Spleen (tissue), 11 donors: ENCODE data around the gene ACOT11. TPM values are rescaled to one million over a fixed set of nuclear protein-coding genes. Genes with fewer than 3 reads are reported as not detected.

Source experiments
- DNase-seq: peaks from one replicate; pipeline ENCODE4 v3.0.0-alpha.2; 2020
- H3K27ac ChIP-seq, 8 donors: fragments of 200-600 bp; sonication (generic) in 7 of 8; 1 replicate in 4 of 8; 2 replicates in 4 of 8; pipeline versions ENCODE4 v1.5.0 to v1.8.0; 2016 to 2021; ENCODE audit warnings: inconsistent platforms in 4 of 8, mild to moderate bottlenecking in 4 of 8, moderate library complexity in 1 of 8
- H3K27me3 ChIP-seq, 7 donors: fragments of 200-600 bp; sonication (generic) in 6 of 7; replicated peaks in 1 of 7; 1 replicate in 4 of 7; 2 replicates in 3 of 7; pipeline versions ENCODE4 v1.5.0 to v1.8.0; 2016 to 2021; ENCODE audit warnings: inconsistent platforms in 3 of 7, mild to moderate bottlenecking in 1 of 7
- H3K36me3 ChIP-seq, 6 donors: fragments of 200-600 bp; sonication (generic) in 5 of 6; 1 replicate in 4 of 6; 2 replicates in 2 of 6; pipeline versions ENCODE4 v1.5.0 to v1.8.0; 2016 to 2021; ENCODE audit warnings: inconsistent platforms in 2 of 6
- H3K4me1 ChIP-seq, 6 donors: fragments of 200-600 bp; sonication (generic) in 5 of 6; 1 replicate in 3 of 6; 2 replicates in 3 of 6; pipeline versions ENCODE4 v1.5.0 to v1.8.0; 2016 to 2021; ENCODE audit warnings: inconsistent platforms in 3 of 6
- H3K4me3 ChIP-seq, 8 donors: fragments of 200-600 bp; sonication (generic) in 7 of 8; 1 replicate in 4 of 8; 2 replicates in 4 of 8; pipeline versions ENCODE4 v1.5.0 to v1.8.0; 2016 to 2021; ENCODE audit warnings: inconsistent platforms in 4 of 8, mild to moderate bottlenecking in 4 of 8, moderate library complexity in 2 of 8
- H3K9me3 ChIP-seq, 8 donors: fragments of 200-600 bp; sonication (generic) in 7 of 8; 1 replicate in 4 of 8; 2 replicates in 4 of 8; pipeline versions ENCODE4 v1.5.0 to v1.8.0; 2016 to 2021; ENCODE audit warnings: inconsistent platforms in 4 of 8
- CTCF ChIP-seq, 11 experiments: fragments of 200-600 bp in 7 of 11; fragments of 450-650 bp in 4 of 11; sonication (generic) in 4 of 11; IDR thresholded peaks in 8 of 11; conservative IDR thresholded peaks in 3 of 11; 1 replicate in 7 of 11; 2 replicates in 4 of 11; pipeline versions ENCODE4 v1.4.0 to v1.8.0; 2016 to 2021; ENCODE audit warnings: antibody characterized with exemption in 11 of 11, inconsistent platforms in 4 of 11, mild to moderate bottlenecking in 1 of 11
- POLR2A ChIP-seq, 3 donors: fragments of 450-650 bp; IDR thresholded peaks; one replicate each; pipeline ENCODE4 v1.5.1; 2017; ENCODE audit warnings: antibody characterized with exemption in 3 of 3, mild to moderate bottlenecking in 1 of 3
- POLR2AphosphoS5 ChIP-seq, 3 donors: sonication (generic); formaldehyde crosslinking; IDR thresholded peaks; one replicate each; pipeline ENCODE4 v1.5.1; 2017; ENCODE audit warnings: antibody characterized with exemption in 3 of 3
- WGBS, 5 donors: extraction: QIAGEN DNeasy Blood & Tissue Kit in 3 of 5; methylation state at CpG; one replicate each; pipeline versions ENCODE4 v1.1.5 to v1.1.7; 2013 to 2018; 5-methylcytosine and 5-hydroxymethylcytosine counted together
- intact Hi-C: fragments of 100-400 bp; cut with DNase I; formaldehyde crosslinking; loops from one replicate; pipeline ENCODE4 v1.15.0; 2023; ENCODE audit warnings: low total_unique reads
- polyA plus RNA-seq, 3 donors: library from polyadenylated mRNA; stranded (reverse); fragments of 200-250 nt; gene quantifications; one replicate each; pipeline ENCODE4 v1.2.1, GENCODE V29; 2013
- total RNA-seq, 7 donors: library from RNA; depleted of rRNA in 3 of 7; stranded (reverse); fragments of >200 nt in 3 of 7; fragmentation: NEBNext Ultra II Directional in 4 of 7; extraction: Animal tissue kit (Norgen Biotek cat#: 25700) in 4 of 7; gene quantifications; one replicate each; pipeline versions ENCODE4 v1.1.0 to v1.2.1, GENCODE V29; 2016 to 2021
- donor health status: healthy with polysubstance abuse.
- donor health status: DM: no; HTN: no; CAD: no; lungs with moderate emphysema.
- donor health status: DM: no; HTN: no; CAD: no.
- donor health status: Bipolar disorder and iron deficiency.
- donor health status: healthy.
- donor health status: DM: no; HTN: no; CAD: no.
- donor health status: DM: yes; HTN: yes; CAD: no.

The ACOT11 gene
- total and polyA plus RNA-seq, 10 donors = 0.30 to 3.2 (median 2.1) TPM

- intact Hi-C loops = no loop called here
- DNase-seq = no peak
- TF ChIP-seq POLR2A (IDR thresholded peaks at IDR 0.05) (no peak), POLR2AphosphoS5 (IDR thresholded peaks at IDR 0.05) (no peak), CTCF (IDR thresholded peaks at IDR 0.05 in 8 of 11, conservative IDR thresholded peaks at IDR 0.05 in 3 of 11) (no peak)
- no peak overlapping the region for H3K4me3 ChIP-seq
- no peaks in the 10 kb centered on the region for H3K36me3 ChIP-seq
- H3K27me3 ChIP-seq = peaks cover 0 to 5% (median 0%) of the 10 kb centered on the region in 7 donors
- no peak overlapping the region for H3K27ac ChIP-seq
- no peaks in the 10 kb centered on the region for H3K4me1 ChIP-seq
- 85 to 95% (median 89%) methylated on average over 7 of the region's 7 CpGs for WGBS, 5 donors
- H3K9me3 ChIP-seq = peaks cover 7 to 38% (median 28%) of the 10 kb centered on the region in 8 donors
Observed at GRCh38 chr1:54645806-54646676, 98.0 kb downstream of the ACOT11 start.

GRCh38 chr1:54649130-54649898 lies 101.3 kb downstream of the ACOT11 start:
- Histone ChIP-seq H3K27ac (no peak overlapping the region), H3K9me3 (peaks cover 0 to 13% (median 9%) of the 10 kb centered on the region in 8 donors), H3K27me3 (peaks cover 0 to 5% (median 0%) of the 10 kb centered on the region in 7 donors), H3K4me3 (no peak overlapping the region), H3K36me3 (no peaks in the 10 kb centered on the region), H3K4me1 (peaks cover 0 to 11% (median 0%) of the 10 kb centered on the region in 6 donors)
- WGBS, 5 donors = 73 to 82% (median 81%) methylated on average over 4 to 5 of the region's 5 CpGs
- DNase-seq = no peak
- TF ChIP-seq POLR2A (IDR thresholded peaks at IDR 0.05) = no peak
- no peak for TF ChIP-seq CTCF (IDR thresholded peaks at IDR 0.05 in 8 of 11, conservative IDR thresholded peaks at IDR 0.05 in 3 of 11)
- TF ChIP-seq POLR2AphosphoS5 (IDR thresholded peaks at IDR 0.05) = no peak
- intact Hi-C loops = no loop called here

GRCh38 chr1:54649921-54650320 lies 101.9 kb downstream of the ACOT11 start:
- TF ChIP-seq POLR2A (IDR thresholded peaks at IDR 0.05) (no peak), POLR2AphosphoS5 (IDR thresholded peaks at IDR 0.05) (no peak), CTCF (IDR thresholded peaks at IDR 0.05 in 8 of 11, conservative IDR thresholded peaks at IDR 0.05 in 3 of 11) (no peak)
- intact Hi-C loops = no loop called here
- 80 to 100% (median 96%) methylated on average over 1 of the region's 1 CpG for whole genome bisulfite sequencing, 5 donors

More at GRCh38 chr1:54649921-54650320, 101.9 kb downstream of the ACOT11 start:
- no peak overlapping the region for H3K27ac ChIP-seq
- no peak for DNase-seq
- no peaks in the 10 kb centered on the region for H3K36me3 ChIP-seq
- no peak overlapping the region for H3K4me3 ChIP-seq
- H3K9me3 ChIP-seq = peaks cover 0 to 7% (median 3%) of the 10 kb centered on the region in 8 donors
- peaks cover 0 to 5% (median 0%) of the 10 kb centered on the region in 7 donors for H3K27me3 ChIP-seq
- peaks cover 0 to 11% (median 0%) of the 10 kb centered on the region in 6 donors for H3K4me1 ChIP-seq
